Stimulated activated CD4-positive, alpha-beta T cell treated with anti-CD3 and anti-CD28 coated beads, Interleukin-1b, Interleukin-23, amount 100 ng/mL, for 24 hours (primary cell): ENCODE measurements around the gene ITSN1.

Experiments used
- DNase-seq, 4 experiments: peaks; one replicate each; pipeline ENCODE4 v3.0.0-alpha.2; 2020; ENCODE audit warnings: low read depth in 4 of 4, low spot score in 1 of 4

The ITSN1 gene

DNA sequence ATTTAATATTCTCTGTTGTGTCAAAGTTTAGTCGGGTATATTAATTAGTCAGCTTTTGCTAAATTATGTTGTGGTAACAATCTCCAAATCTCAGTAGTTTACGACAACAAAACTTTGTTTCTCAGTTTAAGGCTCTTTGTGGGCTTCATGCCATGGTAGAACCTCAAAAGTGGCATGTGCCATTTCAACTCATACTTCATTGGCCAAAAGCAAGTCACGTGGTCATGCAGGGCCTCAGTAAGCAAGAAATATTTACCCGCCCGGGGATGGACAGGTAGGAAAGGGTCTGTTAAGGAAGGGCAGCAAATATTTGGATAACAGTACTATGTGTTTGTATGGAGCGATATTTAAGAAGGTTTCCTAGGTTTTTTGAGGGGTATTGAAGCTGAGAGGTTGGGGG lies 38.6 kb downstream of the ITSN1 start:
- no peak for DNase-seq

DNA sequence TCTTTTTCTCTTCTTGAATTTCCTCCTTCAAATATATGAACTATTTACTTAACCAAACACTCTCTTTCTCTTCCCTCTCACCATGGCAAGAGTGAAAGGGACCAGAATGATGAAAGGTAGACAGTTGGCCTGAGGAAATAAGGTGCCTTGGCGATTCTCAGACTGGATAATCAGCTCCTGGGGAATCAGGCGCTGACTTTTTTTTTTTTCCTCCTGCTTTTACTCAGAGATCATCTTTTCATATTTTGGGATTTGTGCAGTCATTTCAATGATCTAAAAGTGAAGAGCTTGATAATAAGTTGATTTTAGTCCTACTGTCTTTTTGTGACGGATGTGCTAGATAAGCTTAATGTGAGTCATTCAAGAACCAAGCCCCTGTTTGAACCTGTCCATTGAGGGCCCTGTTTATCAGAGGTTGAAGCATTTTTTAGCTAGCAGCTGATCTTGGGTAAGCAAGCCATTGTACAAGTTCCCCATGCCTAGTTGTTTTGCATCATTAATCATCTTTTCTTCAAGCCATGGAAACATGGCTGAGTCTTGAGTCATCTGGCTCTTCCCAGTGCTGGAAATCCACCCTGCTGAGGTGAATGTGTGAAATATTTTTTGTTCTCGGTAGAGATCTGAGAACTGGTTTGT lies 40.8 kb downstream of the ITSN1 start:
- DNase-seq: no peak

DNA sequence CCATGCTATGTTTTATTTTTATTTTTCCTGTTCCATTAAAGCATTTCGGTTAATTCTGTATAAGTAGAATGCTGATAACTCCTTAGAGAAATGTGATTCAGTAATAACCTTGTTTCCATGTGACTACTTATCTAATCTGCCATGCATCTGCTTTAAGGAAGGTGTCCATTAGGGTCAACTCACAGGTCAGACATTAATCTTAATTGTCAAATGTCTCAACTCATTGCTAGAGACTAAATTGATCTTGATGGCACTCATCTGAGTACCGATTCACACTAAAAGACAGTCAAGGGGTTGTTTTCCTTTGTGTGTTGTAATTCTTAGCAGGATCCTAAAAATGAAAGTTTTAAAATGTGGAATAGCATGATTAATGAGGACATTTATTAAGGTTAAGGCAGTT lies 41.8 kb downstream of the ITSN1 start:
- DNase-seq: no peak

DNA sequence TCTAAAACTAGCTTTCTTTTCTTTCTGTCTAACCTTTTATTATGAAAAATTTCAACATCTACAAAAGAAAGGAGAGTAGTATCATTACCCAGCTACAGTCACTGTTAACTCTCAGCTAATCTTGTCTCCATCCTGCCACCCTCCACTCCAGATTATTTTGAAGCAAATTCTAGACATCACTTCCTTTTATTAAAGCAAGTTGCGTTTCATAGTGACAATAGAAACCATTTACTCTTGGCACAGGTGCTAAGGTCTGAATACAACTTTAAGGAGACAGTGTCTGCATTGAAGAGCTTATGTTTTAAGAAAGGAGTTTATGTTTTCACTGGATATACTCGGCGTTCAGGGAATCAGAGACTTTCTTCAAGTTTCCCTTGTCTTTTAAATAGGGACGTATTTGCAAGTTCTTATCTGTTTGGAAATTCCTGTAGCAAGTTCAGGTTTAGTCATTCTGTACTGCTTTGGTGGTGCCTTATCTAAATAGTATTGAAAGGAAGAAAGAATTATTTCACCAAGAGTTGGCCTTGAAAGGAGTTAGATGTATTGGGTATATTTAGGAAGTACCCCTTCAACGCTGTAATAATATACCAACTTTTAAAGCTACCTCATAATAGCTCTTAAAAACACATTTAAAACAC lies 42.7 kb downstream of the ITSN1 start:
- no peak for DNase-seq

DNA sequence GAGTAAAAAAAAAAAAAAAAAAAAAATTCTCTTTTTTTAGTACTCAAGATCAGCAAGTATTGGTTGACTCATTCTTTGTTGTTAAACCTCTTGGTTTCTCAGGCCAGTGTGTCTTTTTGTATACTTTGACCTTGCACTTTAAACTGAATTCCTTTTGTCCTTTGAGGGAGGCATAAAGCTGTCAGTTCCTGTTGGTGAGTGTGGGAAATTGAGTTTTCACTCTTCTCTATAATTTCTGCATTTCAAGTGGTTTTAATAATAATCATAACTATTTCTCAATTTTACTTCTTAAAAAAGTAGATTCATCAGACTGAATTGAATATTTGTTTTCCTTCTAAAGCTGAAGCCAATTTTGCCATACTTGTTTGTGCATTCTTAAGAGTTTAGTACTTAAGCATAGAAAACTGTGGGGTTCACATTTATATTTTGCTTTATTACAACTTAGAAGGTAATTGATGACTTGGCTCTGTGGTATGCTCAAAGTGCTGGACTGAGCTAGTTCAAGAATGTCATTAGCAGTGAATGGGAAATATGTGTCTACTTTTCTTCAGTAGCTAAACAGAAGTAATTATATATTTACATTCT lies 43.4 kb downstream of the ITSN1 start:
- no peak for DNase-seq

DNA sequence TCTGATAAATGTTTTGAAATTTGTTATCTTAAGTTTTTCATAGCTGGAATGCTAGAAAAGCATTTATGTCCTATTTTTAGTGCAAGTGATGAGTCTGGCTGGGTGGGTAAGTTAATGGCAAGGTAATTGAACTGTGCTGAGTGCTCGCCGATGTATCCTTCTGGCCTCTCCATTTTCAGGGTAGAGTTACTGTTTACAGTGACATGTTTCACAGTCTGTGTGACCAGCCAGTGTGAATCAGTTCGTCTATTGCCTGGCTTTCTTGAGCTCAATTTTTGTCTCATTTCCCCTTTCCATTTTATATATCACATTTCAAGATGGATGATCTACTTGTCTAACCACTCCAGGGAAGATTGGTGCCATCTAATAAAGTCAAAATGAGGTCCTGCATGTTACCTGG lies 44.1 kb downstream of the ITSN1 start:
- no peak for DNase-seq

DNA sequence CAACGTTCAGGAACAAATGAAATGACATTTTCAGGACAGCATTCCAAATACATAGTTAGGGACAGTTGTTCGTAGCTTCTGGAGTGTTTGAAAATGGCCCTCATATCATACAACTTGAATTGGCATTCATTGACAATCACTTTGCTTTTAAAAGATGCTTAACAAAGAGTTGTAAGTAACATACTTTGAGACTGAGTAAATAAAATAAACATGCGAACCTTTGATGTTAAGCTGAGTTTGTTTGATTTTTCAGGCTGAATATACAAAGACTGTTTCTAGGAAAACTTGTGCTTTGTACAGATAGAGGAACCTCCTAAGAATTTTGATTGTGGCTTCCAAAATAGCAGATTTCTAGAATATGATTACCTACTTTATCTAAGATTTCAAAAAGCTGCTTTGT lies 45.3 kb downstream of the ITSN1 start:
- DNase-seq: no peak

DNA sequence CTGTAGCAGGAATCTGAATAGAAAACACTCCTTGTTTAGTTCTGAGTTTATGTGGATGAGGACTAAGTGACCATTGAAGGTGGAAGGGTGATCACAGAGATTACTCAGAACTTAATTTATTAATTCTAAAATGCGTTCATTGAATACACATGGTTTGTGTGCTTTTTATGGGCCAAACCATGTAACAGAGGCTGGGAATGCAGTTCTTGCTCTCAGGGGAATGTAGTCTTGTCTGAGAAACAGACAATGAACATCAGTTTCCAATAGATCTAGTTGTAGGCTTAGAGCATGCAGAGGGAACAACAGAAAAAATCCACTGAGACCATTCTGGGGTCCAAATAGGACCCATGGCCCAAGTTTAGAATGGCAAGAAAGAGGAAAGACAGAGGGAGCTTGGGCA lies 46.1 kb downstream of the ITSN1 start:
- no peak for DNase-seq

DNA sequence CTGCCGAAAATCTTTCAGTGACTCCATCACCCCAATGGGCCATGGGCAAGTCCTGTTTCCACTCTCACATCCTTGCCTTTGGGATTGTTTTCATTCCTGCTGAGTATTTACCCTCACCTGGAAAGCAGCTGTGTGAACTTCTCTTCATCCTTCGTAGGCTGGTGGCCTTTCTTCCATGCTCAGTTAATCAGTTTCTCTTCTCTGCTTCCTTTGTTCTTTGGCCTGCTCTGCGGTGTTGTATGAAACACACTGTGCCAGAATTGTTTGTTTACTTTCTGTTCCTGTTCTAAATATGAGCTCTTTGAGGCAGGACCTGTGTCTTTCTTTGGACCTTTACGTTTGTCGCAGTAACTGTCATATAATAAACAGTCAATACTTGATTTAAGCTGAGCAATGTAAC lies 48.6 kb downstream of the ITSN1 start:
- DNase-seq: no peak

DNA sequence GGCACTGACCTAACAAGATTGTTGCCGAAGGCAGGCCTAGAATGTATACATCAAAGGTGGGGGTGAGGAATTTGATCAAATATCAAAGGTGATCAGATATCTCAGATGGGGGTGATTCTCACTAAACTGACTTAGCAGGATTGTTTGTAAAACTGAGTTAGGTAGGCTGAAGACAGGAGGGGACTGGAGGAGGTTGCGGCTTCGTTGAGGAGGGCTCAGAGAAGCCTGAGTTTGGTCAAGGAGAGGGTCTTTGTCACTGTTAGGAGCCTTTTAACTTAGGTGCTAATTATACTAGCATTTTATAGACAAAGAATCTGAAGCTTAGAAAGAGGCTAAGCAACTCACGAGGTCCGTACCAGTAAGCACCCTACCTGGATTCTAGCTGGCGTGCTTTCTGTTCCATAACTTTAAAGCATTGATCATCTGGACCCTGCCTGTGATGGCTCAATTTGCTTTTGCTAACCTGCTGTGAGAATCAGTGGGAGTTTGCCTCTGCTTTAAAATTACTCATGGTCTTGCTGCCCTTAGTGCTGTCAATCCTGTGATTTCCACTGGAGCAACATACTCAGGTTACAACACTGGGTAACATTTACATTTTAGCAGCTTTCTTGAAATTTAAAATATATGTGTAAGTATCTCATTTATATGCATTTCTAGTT lies 49.8 kb downstream of the ITSN1 start:
- no peak for DNase-seq

DNA sequence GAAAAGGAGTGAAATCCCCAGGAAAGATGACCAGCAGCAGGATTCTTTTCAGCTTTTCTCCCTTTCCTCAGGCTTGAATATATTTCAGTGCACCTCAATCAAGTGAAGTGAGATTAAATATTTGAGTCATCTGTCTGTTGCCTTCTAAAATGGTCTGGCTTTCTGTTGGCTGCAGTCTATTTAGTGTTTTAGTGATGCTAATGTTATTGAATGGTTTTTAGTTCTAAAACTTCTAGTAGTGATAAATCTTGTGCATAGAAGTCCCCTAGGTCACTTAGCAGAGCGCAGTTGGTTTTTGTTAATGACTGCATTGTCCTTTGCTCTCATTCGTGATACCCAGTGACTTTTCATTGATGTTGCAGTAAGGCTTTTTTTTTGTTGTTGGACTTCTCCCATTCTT lies 53.5 kb downstream of the ITSN1 start:
- no peak for DNase-seq

DNA sequence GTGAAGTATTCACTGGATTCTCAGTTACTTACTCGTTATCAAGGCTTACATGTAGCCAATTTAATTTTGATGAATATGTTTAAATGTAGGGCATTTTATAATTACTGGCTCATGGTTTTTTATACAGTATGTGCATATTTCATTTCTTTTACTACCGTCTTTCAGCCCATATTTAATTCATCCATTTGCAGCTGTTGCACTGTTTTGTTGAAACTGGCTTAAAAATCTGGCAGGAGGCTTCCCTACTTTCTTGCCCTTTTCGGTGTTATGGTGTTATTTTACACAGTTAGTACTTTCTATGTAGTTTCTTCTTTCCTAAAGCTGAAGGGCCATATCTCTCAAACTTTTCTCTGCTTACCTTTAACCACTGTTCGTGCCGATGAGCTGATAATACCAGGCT lies 54.2 kb downstream of the ITSN1 start:
- DNase-seq: no peak

DNA sequence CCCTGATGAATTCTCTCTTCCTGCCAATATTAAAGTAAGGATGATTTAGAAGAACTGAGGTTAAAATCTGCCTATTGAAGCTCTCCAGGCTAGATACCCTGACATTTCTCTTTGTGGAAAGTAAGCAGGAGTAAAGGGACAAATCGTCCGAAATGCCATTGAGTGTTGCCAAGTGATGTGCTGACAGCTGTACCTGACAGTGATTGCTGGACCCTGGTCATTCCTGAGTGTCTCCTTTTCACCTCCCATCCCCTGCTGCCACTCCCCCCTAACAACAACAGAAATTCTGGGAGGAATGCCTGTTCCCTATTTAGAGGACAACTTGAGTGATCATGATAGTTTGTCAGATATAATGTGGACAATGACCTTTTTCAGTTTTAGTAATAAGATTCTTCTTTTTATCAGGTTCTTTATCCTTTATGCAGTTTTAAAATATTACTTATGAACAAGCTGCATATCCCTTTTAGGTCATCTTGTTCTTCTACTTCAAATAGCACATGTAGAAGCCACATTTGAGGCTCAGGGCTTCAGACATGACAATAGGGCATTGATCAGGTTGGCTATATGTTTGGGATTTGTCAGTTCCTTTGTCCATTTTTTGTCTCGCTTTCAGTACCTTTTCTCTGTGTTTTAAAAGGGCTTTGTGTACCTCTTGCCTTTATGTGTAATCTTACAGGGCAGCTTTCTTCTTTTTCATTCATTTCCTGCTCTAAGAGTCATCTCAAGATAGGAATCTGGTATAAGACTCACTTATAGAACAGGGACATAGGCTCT lies 56.0 kb downstream of the ITSN1 start:
- no peak for DNase-seq

DNA sequence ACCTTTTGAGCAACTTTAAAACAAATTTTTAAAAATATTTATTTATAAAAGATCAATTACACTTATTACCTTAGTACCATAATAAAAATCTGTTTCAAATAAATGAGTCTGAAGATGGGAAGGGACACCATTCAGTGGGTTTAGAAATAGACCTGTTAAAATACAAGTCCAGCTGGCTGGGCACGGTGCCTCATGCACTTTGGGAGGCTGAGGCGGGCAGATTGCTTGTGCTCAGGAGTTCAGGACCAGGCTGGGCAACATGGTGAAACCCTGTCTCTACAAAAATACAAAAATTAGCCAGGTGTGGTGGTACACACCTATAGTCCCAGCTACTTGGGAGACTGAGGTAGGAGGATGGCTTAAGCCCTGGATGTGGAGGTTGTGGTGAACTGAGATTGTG lies 57.0 kb downstream of the ITSN1 start:
- DNase-seq: no peak

DNA sequence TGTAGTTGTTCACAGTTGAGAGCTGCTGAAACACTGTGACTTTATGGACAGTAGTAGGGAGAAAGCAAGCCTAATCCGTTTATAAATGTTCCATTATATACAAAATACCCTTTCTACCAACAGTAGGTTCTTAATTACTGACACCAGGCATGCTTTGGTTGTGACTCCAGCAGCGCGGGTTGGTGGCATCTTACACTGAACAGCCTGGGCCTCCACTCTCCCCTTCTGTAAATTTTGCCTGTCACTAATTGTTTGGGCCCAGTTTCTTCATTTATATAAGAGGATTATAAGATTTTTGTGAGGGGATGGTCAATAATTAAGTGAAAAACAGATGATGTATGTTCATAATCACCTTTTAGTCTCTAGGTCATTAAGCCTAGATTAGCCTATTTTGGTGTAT lies 58.2 kb downstream of the ITSN1 start:
- no peak for DNase-seq

DNA sequence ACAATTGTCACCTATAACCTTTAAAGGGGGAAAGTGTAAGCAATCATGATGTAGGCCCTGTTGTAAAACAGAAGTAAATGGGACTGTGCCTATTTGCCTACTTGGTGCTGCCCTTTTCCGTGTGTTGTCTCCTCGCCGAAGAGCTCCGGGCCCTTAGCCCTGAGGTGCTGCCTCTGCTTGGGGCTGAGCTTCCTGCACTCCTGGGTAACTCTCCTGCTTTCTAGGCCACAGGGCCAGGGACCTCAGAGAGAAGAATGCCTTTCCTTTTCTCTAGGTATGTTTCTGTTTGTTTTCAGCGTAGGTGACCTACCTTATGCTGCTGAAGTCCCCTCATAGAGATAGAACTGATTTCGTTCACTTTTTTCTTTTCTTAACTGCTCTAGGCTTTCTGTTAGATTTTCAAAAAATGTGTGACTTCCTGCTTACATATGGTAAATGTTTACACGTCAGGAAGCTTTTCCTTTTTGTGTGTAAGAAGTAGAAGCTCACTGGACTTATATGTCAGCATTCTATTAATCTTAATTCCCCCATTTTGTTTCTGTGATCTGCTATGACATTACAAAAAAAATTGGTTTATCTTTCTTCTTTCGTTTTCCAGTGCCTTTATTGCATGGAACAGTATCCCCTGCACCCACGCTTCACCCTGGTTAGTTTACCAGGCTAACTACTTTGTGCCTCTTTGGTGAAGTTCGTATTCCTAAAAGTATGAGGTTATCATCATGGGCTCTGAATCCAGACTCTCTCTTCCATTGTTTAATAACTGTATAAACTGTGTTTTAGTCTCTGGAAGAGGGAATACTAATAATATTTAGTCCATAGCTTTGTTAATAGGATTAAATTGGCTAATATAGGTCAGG lies 61.7 kb downstream of the ITSN1 start:
- DNase-seq: no peak

DNA sequence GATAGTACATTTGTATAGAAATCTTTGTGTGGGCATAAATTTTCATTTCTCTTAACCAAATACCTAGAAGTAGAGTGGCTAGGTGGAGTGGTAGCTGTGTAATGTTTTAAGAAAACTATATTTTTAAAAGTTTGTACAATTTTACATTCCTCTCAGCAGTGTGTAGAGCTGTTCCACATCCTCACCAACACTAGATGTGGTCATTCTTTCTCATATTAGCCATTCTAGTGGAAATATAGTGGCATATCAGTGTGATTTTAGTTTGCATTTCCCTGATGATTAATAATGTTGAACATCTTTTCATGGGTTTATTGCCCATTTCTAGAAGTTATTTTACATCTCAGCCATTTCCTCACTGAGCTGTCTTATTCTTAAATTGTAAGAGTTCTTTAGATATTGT lies 65.5 kb downstream of the ITSN1 start:
- no peak for DNase-seq

DNA sequence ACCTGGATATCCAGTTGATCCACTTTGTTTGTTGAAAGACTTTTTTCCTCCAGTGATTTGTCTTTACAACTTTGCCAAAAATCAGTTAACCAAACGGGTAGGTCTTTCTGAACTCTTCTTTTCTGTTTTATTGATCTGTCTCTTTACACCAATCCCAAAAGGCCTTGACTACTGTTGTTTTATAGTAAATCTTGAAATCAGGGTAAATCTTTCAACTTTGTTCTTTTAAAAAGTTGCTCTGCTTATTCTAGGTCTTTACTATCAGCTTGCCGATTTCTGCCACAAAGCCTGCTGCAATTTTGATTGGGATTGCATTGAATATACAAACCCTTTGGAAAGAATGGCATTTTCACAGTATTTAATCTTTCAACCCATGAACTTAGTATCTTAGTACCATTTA lies 66.6 kb downstream of the ITSN1 start:
- DNase-seq: no peak

DNA sequence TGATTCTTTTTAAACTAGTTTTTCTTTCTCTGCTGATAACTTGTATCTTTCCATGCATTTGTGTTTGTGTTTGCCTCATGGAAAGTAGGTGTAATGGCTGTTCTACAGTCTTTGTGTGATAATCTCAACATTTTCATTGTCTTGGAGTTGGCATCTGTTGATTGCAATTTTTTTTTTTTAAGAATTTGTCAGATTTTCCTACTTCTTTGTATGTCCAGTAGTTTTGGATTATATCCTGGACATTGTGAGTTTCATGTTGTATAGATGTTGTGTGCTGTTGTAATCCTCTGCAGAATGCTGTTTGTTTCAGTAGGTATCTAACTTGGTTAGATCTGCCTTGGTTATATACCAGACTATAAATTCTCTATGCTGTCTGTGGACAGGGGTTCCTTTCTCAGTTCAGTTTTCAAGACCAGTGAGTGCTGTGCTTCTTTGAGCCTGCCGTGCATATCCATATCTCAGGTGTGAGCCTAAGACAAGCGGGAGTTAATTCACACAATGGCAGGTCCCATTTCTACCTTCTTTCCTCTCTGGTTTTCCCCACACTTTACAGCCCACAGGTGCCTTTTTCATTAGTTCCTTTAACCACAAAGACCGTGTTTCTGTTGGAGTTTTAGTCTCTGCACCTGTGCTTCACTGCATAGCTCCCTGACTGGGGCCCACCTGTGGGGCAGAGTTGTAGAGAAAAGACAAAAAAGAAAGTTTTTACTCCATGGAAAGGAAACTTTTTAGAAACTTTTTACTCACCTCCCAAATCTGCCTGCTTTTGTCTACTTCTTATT lies 69.9 kb downstream of the ITSN1 start:
- no peak for DNase-seq

DNA sequence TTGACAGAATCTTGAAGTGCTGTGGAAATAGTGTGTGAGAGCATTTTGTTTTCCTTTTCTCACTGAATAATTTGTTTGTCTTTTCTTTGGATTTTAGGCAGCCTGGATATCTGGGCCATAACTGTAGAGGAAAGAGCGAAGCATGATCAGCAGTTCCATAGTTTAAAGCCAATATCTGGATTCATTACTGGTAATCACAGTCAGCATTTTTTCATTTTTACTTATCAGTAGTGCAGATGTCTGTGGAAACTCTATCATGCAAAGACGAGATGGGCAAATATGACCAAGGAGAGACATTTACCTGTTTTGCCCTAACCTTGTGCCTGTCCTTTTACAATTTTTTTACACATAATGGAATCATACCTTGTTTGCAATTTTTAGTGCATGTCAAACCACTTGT lies 78.8 kb downstream of the ITSN1 start:
- DNase-seq: no peak
